ENCODE measurements around the gene EREG.
A peak's percentile ranks its signal among the peaks of the same experiment; 100 is the strongest.
"Not testable (repeated sequence)": the region's sequence is repeated elsewhere in the genome, so short reads cannot be mapped to it uniquely, and the experiment has no call there.

The EREG gene

DNA sequence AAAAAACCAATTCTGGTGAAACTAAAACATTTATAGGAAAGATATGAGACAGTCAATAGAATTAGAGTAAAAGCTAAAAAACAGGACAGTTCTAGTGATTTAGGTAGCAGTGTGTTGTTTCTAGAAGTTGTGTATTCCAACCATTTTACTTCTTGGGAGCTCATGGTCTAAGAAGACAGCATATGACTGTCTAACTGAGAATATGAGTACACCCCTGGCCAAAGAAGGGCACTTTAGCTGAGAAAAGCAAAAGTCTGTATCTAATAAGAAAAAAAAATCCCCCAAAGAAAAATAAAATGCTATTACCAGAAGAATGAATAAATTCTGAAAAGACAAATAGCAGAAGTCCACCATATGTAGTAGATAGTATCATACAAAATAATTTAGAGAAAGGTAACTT lies 26.4 kb downstream of the EREG start:
- DNase-seq, result no peak

DNA sequence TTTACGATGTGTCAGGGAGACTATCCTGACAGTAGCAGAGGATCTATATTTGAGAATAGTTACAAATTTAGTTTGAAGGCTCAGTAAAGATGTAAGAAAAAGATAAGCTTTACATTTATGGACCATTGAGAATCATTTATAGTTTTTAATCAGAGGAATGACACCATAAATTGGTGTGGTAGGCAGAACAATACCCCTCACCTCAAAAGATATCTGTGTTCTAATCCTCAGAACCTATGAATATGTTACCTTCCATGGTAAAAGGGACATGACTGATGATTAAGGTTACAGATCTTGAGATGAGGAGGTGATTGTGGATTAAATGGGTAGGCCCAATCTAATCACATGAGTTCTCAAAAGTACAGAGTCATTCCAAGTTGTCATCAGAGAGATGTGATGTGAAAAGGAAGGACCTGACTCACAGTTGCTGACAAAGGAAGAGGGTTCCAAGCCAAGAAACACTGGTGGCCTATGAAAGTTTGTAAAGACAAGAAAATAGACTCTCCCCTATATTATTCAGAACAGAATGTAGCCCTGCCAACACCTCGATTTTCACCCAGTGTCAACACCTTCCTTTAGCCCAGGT lies 27.0 kb downstream of the EREG start:
- no peak for DNase-seq

DNA sequence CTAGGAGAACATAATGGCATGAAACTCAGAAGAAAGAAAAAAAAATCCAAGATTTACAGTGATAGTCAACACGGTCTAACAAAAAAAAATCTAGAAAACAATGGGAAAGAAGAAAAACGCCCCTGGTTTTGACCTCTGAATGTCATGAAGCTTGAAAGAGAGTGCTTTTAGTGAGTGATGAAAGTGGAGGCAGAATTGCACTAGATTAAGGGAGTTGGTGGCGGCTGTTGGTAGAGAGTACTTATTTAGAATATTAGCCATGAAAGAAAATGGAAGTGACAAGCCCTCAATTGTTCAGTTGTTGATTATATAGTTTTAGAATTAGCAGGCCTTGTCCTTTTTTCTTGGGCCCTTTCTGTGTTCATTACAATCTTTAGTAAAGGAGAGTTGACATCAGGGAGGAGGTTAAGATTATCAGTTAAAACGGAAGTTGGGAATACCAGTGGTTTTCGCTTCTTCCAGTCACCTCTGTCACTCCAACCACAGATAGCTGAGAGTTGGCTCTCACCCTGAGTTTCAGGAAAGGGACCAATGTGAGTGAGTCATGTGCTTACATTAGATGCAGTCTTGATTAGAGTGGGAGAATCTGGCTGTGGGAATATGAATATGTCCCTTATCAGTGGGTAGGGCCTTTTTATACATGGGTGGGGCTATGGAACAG lies 29.7 kb downstream of the EREG start:
- DNase-seq, result no peak

DNA sequence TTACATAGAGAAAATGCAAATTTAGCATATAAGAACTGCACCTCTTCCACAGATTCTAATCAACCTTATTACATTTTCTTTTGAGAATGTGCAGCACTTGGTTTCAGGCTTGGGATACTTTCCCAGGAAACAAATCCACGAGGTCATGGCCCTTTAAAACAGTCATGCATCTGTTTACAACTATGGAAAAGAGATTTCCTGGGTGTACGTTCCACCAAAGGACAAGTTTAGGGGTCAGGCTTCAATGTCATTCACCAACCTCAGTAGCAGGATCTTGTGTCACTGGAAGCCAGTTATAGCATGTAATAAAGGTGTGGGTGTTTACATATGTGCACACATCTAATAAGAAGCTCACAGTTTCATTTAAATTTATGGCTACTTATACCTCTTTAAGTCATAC lies 30.7 kb downstream of the EREG start:
- no peak for DNase-seq

DNA sequence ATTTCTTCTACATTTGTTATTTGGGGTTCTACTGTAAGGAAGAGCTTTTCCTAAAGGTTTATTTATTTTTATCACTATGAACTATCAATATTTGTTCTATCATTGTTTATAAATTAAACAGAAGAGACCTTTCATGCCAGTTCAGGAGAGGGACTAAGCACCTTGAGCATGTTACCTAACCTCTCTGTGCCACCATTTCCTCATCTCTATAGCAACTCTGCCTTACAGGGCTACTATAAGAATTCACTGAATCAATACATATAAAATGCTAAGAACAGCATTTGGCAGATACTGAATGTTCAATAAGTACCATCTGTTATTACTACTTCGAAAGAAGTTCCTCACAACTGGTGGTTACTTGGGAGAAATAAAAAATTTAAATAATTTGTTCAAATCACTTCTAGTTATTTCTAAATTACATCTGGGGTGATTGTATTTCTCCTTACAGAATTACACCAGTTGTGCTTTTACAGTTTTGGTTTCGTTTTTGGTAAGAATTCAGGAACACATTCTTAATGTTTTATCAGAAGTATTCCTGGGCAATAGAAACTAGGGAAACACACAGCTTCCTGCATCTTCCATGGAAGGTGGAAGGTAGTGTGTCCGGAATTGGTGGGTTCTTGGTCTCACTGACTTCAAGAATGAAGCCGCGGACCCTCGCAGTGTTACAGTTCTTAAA lies 32.9 kb downstream of the EREG start:
- DNase-seq, result peak; percentile 1 to 56

DNA sequence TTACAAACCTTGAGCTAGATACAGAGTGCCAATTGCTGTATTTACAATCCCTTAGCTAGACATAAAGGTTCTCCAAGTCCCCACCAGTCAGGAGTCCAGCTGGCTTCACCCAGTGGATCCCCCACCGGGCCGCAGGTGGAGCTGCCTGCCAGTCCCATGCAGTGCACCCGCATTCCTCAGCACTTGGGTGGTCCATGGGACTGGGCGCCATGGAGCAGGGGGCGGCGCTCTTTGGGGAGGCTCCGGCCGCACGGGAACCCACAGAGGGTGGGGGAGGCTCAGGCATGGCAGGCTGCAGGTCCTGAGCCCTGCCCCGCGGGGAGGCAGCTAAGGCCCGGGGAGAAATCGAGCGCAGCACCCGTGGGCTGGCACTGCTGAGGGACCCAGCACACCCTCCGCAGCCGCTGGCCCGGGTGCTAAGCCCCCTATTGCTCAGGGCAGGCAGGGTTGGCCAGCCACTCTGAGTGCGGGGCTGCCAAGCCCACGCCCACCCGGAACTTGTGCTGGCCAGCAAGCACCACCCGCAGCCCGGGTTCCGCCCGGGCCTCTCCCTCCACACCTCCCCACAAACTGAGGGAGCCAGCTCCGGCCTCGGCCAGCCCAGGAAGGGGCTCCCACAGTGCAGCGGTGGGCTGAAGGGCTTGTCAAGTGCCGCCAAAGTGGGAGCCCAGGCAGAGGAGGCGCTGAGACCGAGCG lies 34.1 kb downstream of the EREG start:
- DNase-seq, result not testable (repeated sequence)

DNA sequence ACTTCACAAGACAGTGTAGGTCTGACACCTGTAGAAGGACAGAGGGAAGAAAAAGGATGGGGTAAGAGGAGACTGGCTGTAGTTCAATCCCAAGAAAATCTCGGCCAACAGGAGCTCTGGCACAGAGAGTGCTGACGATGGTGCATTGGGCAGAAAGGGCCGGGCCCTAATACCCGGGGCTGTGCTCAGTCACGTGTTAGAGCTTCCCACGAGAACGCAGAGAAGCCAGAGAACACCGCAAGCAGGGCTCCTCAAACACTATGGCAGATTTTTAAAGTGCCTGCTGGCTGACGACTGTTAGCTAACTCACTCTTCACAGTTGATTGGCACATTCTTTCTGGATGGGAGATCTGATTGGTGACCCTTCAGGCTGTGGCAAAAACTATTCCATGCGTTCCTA lies 35.5 kb downstream of the EREG start:
- DNase-seq, result no peak

DNA sequence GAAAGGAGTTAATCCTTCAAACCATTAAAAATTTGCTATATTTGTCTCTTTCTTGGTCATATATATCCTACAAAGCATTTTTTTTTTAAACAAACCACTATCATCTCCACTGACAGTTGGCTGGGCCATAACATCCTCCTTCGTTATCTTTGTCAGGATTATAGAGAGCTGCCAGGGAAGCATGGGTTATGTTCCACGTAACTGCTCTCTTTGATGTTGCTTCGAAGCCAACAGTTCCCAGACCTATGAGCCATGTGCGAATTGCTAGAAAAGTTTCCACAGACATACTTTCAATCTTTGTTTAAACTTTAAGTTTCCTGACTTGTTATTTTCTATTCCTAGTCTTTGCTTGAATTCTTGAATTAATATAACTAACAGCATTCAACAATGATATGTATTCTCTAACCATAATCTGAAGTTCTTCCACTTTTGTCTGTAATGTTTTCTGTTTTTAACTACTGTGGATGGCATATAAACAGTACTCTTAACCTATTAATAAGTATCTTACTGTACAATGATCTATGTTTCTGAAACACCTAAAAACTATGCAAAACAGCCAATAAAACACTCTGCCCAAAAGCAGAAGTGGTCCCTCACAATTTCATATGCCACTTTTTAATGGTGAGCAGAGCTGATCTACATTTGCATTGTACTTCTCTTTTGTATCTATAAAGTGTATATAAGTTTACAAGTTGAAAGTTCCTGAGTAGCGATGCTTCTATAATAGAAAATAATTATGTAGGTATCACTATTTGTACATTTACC lies 37.9 kb downstream of the EREG start:
- no peak for DNase-seq

DNA sequence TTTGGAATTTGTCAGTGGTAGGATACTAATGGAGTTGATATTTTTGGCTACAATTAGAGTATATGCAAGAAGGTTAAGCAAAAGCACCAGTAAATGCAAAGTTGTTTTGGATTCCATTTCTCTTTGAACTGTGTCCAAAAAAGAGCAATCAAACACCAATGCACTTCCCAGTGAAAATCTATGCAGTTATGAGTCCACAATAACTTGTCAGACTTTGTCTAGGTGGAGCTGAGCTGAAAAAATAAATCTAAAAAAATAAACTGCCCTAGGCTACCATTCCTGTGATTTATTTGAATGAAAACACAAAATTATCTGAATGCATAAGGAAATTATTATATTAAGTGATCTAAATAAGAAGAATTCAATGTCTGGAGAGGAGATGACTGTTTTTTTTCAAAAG lies 42.9 kb downstream of the EREG start:
- no peak for DNase-seq

DNA sequence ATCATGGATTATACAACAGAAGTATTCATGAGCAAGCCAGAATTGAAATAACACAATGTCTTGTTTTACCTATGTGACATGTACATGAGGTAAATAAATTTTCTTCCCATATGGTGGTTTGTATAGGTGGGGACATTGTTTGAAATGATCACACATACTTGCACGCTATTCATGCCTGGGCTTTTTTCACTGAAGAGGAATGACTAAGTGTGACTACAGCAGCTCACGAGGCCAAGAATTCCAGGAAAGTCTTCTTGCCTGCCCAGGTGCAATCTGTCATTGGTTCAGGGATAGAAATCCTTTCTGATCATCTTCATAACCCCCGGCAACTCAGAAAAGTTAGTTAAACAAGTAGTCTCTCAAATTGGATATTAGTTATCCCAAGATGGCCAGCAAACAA lies 43.7 kb downstream of the EREG start:
- DNase-seq, result no peak

DNA sequence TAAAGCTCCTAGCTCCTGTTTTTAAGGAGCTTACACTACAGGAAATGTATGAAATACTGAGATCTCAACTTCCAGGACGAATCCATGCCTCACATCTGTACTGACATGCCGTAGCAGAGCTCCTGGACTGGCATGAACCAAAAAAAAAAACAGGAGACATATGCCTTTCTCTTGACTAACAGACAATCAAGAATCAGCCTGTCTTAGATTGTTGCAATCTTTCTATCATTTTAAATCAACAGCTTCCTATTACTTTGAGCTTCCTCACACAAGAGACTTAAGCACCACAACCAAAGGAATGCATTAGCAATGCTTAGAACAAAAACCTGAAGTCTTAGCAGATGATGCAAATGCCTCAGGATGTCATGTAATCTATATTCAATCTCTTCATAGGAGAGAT lies 45.3 kb downstream of the EREG start:
- no peak for DNase-seq

DNA sequence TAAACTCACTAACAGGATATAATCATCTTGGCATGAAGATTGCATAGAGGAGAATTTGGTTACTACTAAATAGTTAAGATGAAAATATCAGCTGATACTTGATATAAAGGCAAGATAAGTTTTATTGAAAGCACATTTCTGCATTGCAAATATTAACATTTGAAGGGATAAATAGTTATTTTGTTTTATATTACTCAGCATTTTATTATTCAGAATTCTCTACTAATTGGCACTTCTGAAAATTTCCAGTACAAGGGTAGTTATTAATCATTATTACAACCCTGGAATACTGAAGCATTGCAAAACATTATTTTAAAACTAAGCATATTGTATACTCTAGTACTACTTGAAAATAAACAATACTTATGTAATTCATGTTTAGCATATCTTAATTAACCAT lies 47.3 kb downstream of the EREG start:
- DNase-seq, result no peak

DNA sequence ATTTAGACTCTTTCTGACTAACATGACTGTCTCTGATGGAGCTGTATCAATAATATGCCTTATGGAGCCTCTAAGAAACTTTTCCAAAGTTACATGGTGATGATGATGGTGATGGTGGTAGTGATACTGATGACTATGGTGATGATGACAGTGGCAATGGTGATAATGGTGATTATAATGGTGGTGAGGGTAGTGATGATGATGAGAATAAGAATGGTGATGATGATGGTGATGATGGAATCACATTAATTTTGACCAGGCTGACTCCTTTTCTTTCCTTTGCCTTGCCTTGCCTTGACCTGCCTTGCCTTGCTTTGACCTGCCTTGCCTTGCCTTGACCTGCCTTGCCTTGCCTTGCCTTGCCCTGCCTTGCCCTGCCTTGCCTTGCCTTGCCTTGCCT lies 48.3 kb downstream of the EREG start:
- DNase-seq, result no peak

DNA sequence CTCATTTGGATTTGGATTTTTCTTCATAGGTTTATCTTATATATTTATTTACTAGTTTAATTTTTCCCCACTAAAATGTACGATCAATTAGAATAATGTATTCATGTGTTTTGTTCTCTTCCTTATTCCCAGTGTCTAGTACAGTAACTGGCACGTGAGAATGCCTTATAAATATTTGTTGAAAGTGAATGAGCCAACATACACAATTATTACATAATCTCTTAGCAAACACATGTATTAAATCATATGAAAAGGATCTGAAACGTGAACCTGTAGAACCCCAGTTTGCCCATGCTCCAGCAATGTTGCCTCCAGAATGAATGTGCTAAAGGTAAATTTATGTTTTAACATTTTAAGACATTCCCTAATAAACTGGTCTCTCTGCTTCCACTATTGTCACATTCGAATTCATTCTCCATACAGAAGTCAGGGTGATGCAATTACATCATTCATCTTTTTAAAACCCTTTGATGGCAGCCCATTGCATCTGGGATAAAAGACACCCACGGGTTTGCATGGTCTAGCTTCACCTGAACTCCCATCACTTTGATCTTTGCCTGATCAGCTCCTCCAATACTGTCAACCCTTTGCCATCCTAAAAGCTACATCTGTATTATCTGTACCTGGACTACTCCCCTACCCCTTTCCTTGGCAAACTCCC lies 49.3 kb downstream of the EREG start:
- peak in 1 of 2 donors; percentile 4 for DNase-seq

DNA sequence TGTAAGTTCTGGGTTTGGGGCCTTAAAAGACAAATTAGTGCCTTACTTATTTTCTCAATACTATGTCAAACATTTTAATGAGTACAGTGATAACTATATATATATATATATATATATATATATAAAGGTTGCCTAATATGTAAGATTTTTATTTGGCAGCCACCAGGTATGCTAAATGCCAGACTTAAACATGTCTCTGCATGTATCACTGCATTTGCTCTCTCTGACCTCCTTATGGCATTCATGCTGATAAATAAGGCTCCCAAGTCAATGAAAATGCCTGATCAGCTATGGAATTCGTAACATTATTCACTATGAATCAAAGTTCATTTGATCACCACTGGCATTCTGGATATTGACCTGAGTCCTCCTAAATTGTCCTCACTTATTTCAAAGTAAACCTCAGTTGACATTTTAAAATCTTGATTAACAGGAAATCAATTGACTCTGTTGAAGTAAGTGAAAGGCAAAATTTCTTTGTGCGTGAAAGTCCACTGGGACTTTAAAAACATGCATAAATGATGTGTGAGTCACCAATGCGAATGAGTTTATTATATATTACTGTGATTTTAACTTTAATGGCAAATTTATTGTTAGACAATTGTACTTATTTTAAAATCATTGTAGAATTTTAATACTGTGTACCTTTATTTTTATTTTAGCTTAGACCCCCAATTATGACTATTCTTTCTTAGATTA lies 50.8 kb downstream of the EREG start:
- DNase-seq, result no peak

DNA sequence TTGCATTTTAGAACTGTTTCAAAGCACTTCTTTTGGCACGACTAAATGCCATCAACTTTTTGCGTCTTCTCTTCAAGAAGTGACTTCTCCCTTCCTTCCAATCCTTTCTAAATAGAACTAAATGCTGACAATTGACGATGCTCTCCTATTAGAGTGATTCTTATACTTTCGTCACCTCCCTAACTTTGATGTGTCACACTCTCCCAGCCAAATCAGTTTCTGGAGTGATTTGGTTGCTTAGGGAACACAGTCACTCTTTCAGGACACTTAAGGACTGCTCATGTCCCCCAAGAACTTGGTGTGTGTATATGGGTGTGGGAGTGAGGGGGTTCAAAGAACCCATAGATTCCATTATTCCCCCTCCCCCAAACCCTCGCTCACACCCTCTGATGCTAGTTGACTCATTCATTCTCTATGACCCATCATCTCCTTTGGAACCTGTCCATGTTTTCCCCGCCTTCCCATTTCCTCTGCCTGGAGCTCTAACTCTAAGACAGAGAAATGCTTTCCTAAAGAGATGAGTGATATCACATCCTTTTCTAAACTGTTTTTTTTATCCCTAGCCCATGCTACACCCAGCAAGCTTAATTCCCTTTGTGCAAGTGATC lies 53.2 kb downstream of the EREG start:
- no peak for DNase-seq

DNA sequence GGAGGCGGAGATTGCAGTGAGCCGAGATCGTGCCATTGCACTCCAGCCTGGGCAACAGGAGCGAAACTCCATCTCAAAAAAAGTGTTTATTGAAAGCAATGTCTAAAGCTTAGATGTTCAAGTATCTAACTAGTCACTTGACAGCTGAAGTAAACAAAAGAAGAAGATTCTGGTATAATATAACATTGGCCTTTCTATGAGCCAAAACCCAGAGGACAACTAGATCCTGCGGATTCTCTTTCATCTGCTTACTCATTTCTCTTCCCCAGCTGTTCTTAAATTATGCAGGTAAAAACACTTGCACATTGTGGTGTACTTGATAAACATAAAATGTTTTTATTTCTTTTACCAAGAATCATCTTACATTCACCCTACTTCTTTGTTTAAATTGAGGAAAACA lies 55.9 kb downstream of the EREG start:
- no peak for DNase-seq

DNA sequence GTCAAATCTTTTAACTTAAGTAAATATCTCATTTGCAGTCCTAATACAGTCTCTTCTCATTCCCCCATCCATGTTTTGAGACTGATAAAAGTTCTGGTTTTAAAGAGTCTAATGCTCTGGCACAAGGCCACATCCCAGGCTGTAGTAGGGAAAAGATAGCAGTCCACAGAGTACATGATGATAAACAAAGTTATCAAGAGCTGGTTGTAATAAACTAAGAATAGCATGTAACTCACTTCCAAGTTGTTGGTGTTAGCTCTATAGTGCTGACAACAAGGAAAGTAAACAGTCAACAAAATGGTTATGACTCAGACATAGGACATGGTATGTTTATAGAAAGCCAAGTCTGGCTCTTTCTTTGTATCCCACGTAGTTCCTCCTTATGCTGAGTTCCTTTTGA lies 58.2 kb downstream of the EREG start:
- peak; percentile 26 to 37 for DNase-seq

DNA sequence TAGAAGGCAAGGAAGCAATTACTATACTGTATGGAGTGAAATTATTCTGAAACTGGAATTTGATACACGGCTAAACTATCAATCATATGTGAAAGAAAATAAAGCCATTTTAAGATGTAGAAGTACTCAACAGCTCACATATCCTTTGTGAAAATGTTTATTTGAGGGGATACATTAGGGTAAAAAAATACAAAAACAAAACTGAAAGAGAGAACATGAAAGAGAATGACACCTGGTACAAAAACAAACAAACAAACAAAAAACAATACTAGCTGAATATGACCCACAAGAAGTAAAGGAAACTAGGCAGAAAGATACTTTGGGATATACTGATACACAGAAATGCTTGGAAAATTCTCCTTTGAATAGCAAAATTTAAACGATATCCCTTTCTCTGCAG lies 59.2 kb downstream of the EREG start:
- DNase-seq, result no peak

DNA sequence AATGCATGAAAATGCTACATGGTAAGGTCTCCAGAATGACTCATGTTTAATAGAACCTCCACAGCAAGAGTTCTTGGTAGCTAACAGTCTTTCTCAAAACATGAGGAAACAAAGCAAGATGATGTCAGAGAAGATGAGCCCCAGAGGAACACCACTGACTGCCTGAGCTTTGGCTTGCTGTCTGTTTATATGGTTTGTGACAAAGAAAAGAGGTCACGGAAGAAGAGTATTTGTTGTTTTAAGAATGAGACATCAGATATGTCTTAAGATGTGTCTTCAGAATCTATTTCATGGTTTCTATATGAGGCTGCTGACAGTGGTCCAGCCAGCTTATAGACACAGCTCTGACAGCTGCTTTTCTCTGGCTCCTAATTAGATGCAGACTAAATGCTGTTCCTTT lies 61.2 kb downstream of the EREG start:
- peak in 1 of 2 donors; percentile 21 for DNase-seq

DNA sequence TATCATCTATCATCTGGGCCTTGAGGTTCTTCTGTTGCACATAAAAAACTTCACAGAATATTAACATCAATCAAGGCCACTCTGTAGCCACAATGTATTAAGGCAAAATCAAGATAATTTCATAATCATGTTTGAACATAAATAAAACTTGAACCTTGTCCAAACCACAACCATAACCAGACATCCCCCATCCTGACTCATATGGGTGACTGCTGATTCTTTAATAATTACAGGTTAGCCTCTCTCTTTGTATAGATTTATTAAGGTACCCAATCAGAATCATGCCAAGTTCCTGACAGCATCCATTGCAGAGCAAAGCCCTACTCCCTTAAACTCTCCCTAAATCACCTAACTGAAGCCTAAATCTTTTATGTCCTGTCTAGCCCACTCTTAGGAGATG lies 63.3 kb downstream of the EREG start:
- DNase-seq, result no peak

All from inflammatory macrophage (primary cell).